GM21390 (cell line): ENCODE measurements around the gene ZNHIT3.

ENCODE experiments used
- ATAC-seq: cut with Tn5 transposase; IDR thresholded peaks from one replicate; pipeline ENCODE4 v1.9.1; 2021; ENCODE audit not compliant: unreplicated experiment

The ZNHIT3 gene

DNA sequence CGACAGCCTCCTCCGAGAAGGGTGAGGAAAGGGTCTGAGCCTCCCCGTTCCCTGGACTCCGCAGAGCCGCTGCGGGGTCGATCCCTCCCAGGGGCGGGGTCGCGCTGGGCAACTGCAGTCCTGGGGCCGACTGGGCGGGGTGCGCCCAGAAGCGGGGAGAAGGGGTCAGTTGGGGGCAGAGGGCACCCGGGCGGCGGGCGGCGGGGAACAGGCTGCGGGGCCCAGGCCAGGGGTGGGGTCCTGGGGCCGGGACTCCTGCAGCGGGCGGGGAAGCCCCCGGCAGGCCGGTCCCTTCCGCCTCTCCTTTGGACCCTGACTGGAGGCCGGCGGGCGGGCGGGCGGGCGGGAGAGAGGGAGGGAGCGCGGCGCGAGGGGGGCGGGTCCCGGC, 58.6 kb downstream of the ZNHIT3 start:
- peak; percentile 46 for ATAC-seq
